Neural cell (in vitro differentiated cells): ENCODE measurements around the gene GMPS.
"Not testable (repeated sequence)": the region's sequence is repeated elsewhere in the genome, so short reads cannot be mapped to it uniquely, and the experiment has no call there.

Experiments used
- CTCF ChIP-seq: fragments of 450-650 bp; IDR thresholded peaks from 2 replicates; pipeline ENCODE4 v1.5.1; 2014; ENCODE audit warnings: antibody characterized with exemption, mild to moderate bottlenecking, moderate library complexity; ENCODE audit not compliant: poor library complexity, severe bottlenecking
- EZH2 ChIP-seq: fragments of 200-600, 300-800 bp; shearing (Covaris generic), sonication (generic); IDR thresholded peaks from 2 replicates; pipeline ENCODE4 v1.6.1; 2014; ENCODE audit warnings: antibody characterized with exemption, low read length, borderline replicate concordance, mild to moderate bottlenecking; ENCODE audit not compliant: insufficient read depth, poor library complexity, severe bottlenecking
- POLR2AphosphoS5 ChIP-seq: IDR thresholded peaks from 2 replicates; pipeline ENCODE4 v1.6.1; 2012
- RAD21 ChIP-seq: fragments of 450-650 bp; conservative IDR thresholded peaks from 2 replicates; pipeline ENCODE4 v1.6.1; 2014; ENCODE audit warnings: antibody characterized with exemption, mild to moderate bottlenecking, moderate library complexity
- REST ChIP-seq: IDR thresholded peaks from 2 replicates; pipeline ENCODE4 v1.6.1; 2012; ENCODE audit warnings: borderline replicate concordance
- SMC3 ChIP-seq: fragments of 450-650 bp; conservative IDR thresholded peaks from 2 replicates; pipeline ENCODE4 v1.6.1; 2014; ENCODE audit warnings: antibody characterized with exemption, mild to moderate bottlenecking, moderate library complexity; ENCODE audit not compliant: poor library complexity

- not testable (repeated sequence) for TF ChIP-seq CTCF, RAD21, EZH2, REST, POLR2AphosphoS5, SMC3
These were observed 8.0 kb upstream of the GMPS start for GRCh38 chr3:155862290-155862982.
